GM12874 (cell line): ENCODE measurements around the gene RGS9.

ENCODE experiments used
- TF ChIP-seq, protein P1 (sequence below): IDR thresholded peaks from 2 replicates; pipeline ENCODE4 v1.5.1; 2011; ENCODE audit warnings: low read depth, mild to moderate bottlenecking, control low read depth, low read length, moderate library complexity; ENCODE audit not compliant: insufficient read depth

The RGS9 gene

GRCh38 chr17:65183736-65184135, 46.6 kb downstream of the RGS9 start:
- TF ChIP-seq, protein P1, sequence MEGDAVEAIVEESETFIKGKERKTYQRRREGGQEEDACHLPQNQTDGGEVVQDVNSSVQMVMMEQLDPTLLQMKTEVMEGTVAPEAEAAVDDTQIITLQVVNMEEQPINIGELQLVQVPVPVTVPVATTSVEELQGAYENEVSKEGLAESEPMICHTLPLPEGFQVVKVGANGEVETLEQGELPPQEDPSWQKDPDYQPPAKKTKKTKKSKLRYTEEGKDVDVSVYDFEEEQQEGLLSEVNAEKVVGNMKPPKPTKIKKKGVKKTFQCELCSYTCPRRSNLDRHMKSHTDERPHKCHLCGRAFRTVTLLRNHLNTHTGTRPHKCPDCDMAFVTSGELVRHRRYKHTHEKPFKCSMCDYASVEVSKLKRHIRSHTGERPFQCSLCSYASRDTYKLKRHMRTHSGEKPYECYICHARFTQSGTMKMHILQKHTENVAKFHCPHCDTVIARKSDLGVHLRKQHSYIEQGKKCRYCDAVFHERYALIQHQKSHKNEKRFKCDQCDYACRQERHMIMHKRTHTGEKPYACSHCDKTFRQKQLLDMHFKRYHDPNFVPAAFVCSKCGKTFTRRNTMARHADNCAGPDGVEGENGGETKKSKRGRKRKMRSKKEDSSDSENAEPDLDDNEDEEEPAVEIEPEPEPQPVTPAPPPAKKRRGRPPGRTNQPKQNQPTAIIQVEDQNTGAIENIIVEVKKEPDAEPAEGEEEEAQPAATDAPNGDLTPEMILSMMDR, result no peak

DNA sequence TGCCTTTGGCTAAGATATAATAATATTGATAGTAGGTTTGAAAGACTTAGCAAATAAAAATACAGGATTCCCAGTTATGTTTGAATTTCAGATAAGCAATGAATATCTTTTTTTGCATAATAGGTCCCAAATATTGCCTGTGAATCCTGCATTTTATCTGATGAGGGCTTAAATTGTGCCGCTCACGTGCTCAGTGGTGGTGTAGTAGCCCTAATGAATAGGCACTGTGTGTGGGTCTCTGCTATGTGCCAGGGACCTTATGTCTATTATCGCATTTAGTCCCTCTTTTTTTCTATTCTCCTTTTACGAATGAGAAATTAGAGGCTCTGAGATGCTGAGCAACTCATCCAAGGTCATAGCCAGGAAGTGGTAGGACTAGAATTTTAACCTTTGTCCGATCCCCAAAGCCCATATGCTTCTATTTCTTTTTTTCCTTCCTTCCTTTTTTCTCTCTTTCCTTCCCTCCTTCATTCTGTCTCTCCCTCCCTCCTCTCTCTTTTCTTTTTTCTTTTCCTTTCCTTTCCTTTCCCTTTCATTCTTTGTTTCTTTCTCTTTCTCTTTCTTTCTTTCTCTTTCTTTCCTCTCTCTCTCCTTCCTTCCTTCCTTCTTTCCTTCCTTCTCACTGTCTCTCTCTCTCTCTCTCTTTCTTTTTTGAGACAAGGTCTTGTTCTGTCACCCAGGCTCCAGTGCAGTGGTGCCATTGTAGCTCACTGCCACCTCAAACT, 47.2 kb downstream of the RGS9 start:
- TF ChIP-seq, protein P1, result no peak

- TF ChIP-seq, protein P1, result no peak
Measured at GRCh38 chr17:65185062-65185461, 47.9 kb downstream of the RGS9 start.

DNA sequence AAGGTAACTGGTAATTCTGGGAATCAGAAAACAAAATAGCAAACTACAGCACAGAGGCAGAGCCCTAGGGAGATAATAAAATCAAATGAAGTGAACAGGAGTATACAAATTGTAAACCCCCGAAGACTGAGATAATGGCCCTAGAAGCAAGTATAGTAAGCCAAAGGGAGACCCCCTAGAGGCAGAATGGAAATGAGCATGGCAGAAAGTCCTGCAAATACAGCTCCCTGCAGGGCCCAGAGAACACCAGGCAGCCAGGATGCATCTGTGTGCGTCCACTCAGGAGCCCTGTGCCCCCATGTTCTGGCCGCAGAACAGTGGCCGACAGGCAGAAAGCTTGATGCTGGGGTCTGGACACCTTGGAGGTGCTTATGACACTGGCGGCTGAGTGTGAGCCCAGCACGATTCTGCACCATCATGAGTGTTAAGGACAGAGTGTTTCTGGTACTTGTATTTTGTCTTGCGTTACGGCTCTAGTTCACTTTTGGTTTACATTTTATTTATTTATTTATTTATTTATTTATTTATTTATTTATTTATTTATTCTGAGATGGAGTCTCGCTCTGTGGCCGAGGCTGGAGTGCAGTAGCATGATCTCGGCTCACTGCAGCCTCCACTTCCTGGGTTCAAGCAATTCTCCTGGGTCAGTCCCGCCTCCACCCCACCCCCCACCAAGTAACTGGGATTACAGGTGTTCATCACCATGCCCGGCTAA, 48.7 kb downstream of the RGS9 start:
- TF ChIP-seq, protein P1, result no peak

- TF ChIP-seq, protein P1, result no peak
Measured at GRCh38 chr17:65190467-65191097, 53.4 kb downstream of the RGS9 start.

- TF ChIP-seq, protein P1, result no peak
Measured at GRCh38 chr17:65191811-65192740, 54.9 kb downstream of the RGS9 start.
